ENCODE data around the gene TBC1D32.
"Not testable (repeated sequence)": the region's sequence is repeated elsewhere in the genome, so short reads cannot be mapped to it uniquely, and the experiment has no call there.

DNA sequence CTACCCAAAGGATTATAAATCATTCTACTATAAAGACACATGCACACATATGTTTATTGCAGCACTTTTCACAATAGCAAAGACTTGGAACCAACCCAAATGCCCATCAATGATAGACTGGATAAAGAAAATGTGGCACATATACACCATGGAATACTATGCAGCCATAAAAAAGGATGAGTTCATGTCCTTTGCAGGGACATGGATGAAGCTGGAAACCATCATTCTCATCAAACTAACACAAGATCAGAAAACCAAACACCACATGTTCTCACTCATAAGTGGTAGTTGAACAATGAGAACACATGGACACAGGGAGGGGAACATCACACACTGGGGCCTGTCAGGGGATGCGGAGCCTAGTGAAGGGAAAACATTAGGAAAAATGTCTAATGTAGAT, 39.9 kb upstream of the TBC1D32 start:
- not testable (repeated sequence) for TF ChIP-seq POLR2A, EP300, POLR2AphosphoS5 (IDR thresholded peaks at IDR 0.05)
- TF ChIP-seq, protein P1, sequence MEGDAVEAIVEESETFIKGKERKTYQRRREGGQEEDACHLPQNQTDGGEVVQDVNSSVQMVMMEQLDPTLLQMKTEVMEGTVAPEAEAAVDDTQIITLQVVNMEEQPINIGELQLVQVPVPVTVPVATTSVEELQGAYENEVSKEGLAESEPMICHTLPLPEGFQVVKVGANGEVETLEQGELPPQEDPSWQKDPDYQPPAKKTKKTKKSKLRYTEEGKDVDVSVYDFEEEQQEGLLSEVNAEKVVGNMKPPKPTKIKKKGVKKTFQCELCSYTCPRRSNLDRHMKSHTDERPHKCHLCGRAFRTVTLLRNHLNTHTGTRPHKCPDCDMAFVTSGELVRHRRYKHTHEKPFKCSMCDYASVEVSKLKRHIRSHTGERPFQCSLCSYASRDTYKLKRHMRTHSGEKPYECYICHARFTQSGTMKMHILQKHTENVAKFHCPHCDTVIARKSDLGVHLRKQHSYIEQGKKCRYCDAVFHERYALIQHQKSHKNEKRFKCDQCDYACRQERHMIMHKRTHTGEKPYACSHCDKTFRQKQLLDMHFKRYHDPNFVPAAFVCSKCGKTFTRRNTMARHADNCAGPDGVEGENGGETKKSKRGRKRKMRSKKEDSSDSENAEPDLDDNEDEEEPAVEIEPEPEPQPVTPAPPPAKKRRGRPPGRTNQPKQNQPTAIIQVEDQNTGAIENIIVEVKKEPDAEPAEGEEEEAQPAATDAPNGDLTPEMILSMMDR (IDR thresholded peaks at IDR 0.05), result not testable (repeated sequence)
